GM10248 (cell line): ENCODE measurements around the gene SLIT3.

ENCODE experiments used
- CTCF ChIA-PET: fragments of 300-600 bp; sonication (Branson Sonifier 250); formaldehyde crosslinking; extraction: SDS; loops from one replicate; lab custom pipeline; 2021; ENCODE audit warnings: antibody characterized with exemption; lab: Yijun Ruan, JAX
- POLR2A ChIA-PET: fragments of 350-650 bp; sonication (Branson Sonifier 250); formaldehyde crosslinking; extraction: SDS; loops from one replicate; lab custom pipeline; 2020; ENCODE audit warnings: antibody characterized with exemption; lab: Yijun Ruan, JAX
- DNase-seq: peaks from one replicate; pipeline ENCODE4 v3.0.0; 2012; ENCODE audit errors: extremely low spot score
- TF ChIP-seq, protein P1 (sequence below): IDR thresholded peaks from 2 replicates; pipeline ENCODE4 v1.5.1; 2012; ENCODE audit warnings: mild to moderate bottlenecking, low read depth; ENCODE audit errors: extremely low read depth, missing control alignments, control extremely low read depth

The SLIT3 gene

GRCh38 chr5:168941901-168942300, 359.0 kb downstream of the SLIT3 start:
- TF ChIP-seq, protein P1, sequence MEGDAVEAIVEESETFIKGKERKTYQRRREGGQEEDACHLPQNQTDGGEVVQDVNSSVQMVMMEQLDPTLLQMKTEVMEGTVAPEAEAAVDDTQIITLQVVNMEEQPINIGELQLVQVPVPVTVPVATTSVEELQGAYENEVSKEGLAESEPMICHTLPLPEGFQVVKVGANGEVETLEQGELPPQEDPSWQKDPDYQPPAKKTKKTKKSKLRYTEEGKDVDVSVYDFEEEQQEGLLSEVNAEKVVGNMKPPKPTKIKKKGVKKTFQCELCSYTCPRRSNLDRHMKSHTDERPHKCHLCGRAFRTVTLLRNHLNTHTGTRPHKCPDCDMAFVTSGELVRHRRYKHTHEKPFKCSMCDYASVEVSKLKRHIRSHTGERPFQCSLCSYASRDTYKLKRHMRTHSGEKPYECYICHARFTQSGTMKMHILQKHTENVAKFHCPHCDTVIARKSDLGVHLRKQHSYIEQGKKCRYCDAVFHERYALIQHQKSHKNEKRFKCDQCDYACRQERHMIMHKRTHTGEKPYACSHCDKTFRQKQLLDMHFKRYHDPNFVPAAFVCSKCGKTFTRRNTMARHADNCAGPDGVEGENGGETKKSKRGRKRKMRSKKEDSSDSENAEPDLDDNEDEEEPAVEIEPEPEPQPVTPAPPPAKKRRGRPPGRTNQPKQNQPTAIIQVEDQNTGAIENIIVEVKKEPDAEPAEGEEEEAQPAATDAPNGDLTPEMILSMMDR: no peak
- ChIA-PET POLR2A (no interaction called here), CTCF (interaction anchor here (1.3 to 2.1 kb wide), 3 partner anchors 8 to 639 kb away, joined by 3 to 7 read pairs (median 4); no protein-coding TSS in a partner anchor)
- DNase-seq: no peak

- POLR2A ChIA-PET: no interaction called here
- no peak for DNase-seq
- CTCF ChIA-PET: interaction anchor here (1.5 to 2.7 kb wide), 2 partner anchors 8 to 640 kb away, joined by 3 to 9 read pairs; no protein-coding TSS in a partner anchor
- TF ChIP-seq, protein P1: no peak
These were observed 360.2 kb downstream of the SLIT3 start for GRCh38 chr5:168940712-168941111.

DNA sequence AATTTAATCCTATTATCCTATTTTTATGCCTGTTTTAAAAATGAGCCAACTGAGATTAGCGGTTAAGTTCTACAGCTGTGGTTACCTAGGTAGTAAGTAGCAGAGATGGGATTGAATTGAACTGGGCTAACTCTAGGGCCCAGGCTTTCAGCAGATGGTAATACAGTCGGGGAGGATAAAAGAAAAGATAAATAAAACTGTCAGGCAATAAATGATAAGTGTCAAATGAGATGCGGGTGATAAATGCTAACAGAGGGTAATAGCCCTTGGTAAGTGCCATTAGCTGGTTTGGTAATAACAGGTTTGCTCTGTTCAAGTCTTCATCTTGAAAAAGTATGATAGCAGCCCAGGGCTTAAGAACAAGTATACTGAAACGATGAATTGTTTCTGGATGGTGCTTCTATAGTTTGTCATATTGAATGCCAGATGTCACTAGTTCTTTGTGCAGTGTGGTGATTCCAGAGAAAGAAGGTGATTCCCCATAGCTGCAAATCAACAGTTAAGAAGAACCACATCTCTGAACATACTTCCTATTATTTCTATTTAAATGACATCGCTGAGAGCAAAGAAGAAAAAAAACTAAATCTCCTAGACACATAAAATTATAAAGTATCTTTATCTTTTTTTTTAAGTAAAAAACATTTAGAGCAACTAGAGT, 360.9 kb downstream of the SLIT3 start:
- TF ChIP-seq, protein P1: no peak
- ChIA-PET POLR2A (no interaction called here), CTCF (interaction anchor here (2.7 kb wide), 1 partner anchor 9 kb away, joined by 9 read pairs; no protein-coding TSS in a partner anchor)
- DNase-seq: no peak

- ChIA-PET CTCF (interaction anchor here (2.7 kb wide), 1 partner anchor 10 kb away, joined by 9 read pairs; no protein-coding TSS in a partner anchor), POLR2A (no interaction called here)
- TF ChIP-seq, protein P1: no peak
These were observed 361.7 kb downstream of the SLIT3 start for GRCh38 chr5:168939156-168939800.

GRCh38 chr5:168936511-168936910, 364.4 kb downstream of the SLIT3 start:
- TF ChIP-seq, protein P1: no peak
- no peak for DNase-seq
- POLR2A ChIA-PET: no interaction called here
- CTCF ChIA-PET: interaction anchor here (2.6 kb wide), 1 partner anchor 11 kb away, joined by 19 read pairs; no protein-coding TSS in a partner anchor

More at GRCh38 chr5:168939156-168939800, 361.7 kb downstream of the SLIT3 start:
- DNase-seq: no peak

DNA sequence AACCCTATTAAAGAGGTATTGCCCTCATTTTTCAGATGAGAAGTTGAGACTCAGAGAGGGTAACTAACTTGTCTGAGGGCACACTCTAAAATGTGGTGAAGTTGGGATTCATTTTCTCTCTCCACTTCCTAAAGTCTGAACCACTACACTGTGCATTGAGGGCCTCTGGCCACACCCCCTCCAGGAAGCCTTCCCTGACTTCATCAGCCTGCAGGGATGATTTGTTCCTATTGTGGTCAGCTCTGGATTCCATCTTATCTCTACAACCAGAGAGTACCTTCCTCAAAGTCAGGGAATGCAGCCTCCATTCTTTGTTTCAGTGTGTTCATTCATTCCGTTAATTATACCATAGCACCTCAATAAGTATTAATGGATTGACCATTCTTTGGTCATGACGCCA, 365.8 kb downstream of the SLIT3 start:
- TF ChIP-seq, protein P1: no peak
- DNase-seq: no peak
- CTCF ChIA-PET: no interaction called here
- POLR2A ChIA-PET: no interaction called here
